ENCODE data around the gene GDPD1.

DNA sequence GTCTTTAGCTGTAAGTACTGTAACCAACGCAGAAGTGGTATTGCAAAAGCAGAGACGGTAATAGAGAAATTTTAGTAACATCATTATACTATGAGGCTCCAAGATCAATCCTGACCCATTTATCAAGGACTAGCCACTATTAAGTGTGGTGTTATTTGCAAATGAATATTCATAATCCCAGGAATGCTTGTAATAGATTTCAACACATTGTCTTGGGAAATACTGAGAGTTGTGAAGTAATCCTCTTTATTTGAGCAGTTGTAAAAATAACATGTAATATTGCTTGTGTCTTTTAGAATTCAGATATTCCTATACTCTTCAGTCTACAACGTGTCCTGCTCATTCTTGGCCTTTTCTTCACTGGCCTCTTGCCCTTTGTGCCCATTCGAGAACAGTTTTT is 46.4 kb downstream of the GDPD1 start:
- TF ChIP-seq, protein P1, sequence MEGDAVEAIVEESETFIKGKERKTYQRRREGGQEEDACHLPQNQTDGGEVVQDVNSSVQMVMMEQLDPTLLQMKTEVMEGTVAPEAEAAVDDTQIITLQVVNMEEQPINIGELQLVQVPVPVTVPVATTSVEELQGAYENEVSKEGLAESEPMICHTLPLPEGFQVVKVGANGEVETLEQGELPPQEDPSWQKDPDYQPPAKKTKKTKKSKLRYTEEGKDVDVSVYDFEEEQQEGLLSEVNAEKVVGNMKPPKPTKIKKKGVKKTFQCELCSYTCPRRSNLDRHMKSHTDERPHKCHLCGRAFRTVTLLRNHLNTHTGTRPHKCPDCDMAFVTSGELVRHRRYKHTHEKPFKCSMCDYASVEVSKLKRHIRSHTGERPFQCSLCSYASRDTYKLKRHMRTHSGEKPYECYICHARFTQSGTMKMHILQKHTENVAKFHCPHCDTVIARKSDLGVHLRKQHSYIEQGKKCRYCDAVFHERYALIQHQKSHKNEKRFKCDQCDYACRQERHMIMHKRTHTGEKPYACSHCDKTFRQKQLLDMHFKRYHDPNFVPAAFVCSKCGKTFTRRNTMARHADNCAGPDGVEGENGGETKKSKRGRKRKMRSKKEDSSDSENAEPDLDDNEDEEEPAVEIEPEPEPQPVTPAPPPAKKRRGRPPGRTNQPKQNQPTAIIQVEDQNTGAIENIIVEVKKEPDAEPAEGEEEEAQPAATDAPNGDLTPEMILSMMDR (IDR thresholded peaks at IDR 0.05): no peak
- no peak for TF ChIP-seq POLR2A (IDR thresholded peaks at IDR 0.05)

All from Peyer's patch (tissue), 4 donors.